Measurements from ENCODE around the gene DPYSL3. TPM values are rescaled to one million over a fixed set of nuclear protein-coding genes. Genes with fewer than 3 reads are reported as not detected.

DPYSL3 gene
- total RNA-seq, 4 donors from 2014 or later, result 175 to 475 (median 290) TPM

GRCh38 chr5:147517383-147517782, 7.5 kb upstream of the DPYSL3 start:
- H3K9me3 ChIP-seq, result no peaks in the 10 kb centered on the region
- ATAC-seq, result no peak
- no peaks in the 10 kb centered on the region for H3K27me3 ChIP-seq
- no peak for TF ChIP-seq POLR2A (IDR thresholded peaks at IDR 0.05)
- TF ChIP-seq, protein P1, sequence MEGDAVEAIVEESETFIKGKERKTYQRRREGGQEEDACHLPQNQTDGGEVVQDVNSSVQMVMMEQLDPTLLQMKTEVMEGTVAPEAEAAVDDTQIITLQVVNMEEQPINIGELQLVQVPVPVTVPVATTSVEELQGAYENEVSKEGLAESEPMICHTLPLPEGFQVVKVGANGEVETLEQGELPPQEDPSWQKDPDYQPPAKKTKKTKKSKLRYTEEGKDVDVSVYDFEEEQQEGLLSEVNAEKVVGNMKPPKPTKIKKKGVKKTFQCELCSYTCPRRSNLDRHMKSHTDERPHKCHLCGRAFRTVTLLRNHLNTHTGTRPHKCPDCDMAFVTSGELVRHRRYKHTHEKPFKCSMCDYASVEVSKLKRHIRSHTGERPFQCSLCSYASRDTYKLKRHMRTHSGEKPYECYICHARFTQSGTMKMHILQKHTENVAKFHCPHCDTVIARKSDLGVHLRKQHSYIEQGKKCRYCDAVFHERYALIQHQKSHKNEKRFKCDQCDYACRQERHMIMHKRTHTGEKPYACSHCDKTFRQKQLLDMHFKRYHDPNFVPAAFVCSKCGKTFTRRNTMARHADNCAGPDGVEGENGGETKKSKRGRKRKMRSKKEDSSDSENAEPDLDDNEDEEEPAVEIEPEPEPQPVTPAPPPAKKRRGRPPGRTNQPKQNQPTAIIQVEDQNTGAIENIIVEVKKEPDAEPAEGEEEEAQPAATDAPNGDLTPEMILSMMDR (IDR thresholded peaks at IDR 0.05), result no peak
- no peak for TF ChIP-seq POLR2AphosphoS5 (IDR thresholded peaks at IDR 0.05)
- TF ChIP-seq EP300 (IDR thresholded peaks at IDR 0.05), result no peak
- no peaks in the 10 kb centered on the region for H3K4me1 ChIP-seq
- no peak overlapping the region for H3K27ac ChIP-seq
- H3K4me3 ChIP-seq, result no peak overlapping the region
- H3K36me3 ChIP-seq, result no peaks in the 10 kb centered on the region
- 90 to 94% methylated on average over 1 of the region's 1 CpG for WGBS, 2 donors (ENCODE audit: low coverage in 1 of 2)

DNA sequence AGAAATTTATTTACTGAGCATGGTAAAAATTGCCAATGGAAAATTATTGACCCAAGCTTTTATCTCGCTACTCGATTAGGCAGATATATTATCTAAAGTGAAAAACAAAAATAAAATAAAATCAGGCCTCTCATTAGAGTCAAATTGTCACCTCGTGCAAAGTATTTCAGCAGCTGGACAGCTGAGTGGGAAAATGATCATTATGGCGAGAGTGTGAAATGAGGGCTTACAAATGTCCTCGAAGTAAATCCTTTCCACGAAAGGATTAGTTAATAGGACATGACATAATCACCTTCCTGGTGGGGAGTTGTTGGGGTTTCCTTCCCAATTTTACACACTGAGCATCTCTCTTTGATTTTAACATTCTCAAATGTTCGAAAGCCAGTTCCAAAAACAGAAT, 5.4 kb upstream of the DPYSL3 start:
- H3K4me1 ChIP-seq, result peaks cover 0 to 5% (median 0%) of the 10 kb centered on the region in 3 donors
- no peaks in the 10 kb centered on the region for H3K9me3 ChIP-seq
- no peak overlapping the region for H3K4me3 ChIP-seq
- no peak for TF ChIP-seq EP300 (IDR thresholded peaks at IDR 0.05)
- TF ChIP-seq POLR2AphosphoS5 (IDR thresholded peaks at IDR 0.05), result no peak
- TF ChIP-seq, protein P1 (IDR thresholded peaks at IDR 0.05), result no peak
- no peak for TF ChIP-seq POLR2A (IDR thresholded peaks at IDR 0.05)
- ATAC-seq, result no peak
- no peaks in the 10 kb centered on the region for H3K27me3 ChIP-seq
- H3K27ac ChIP-seq, result no peak overlapping the region
- no peaks in the 10 kb centered on the region for H3K36me3 ChIP-seq
- WGBS, 2 donors (ENCODE audit: low coverage in 1 of 2), result 77 to 82% methylated on average over 7 of the region's 7 CpGs

DNA sequence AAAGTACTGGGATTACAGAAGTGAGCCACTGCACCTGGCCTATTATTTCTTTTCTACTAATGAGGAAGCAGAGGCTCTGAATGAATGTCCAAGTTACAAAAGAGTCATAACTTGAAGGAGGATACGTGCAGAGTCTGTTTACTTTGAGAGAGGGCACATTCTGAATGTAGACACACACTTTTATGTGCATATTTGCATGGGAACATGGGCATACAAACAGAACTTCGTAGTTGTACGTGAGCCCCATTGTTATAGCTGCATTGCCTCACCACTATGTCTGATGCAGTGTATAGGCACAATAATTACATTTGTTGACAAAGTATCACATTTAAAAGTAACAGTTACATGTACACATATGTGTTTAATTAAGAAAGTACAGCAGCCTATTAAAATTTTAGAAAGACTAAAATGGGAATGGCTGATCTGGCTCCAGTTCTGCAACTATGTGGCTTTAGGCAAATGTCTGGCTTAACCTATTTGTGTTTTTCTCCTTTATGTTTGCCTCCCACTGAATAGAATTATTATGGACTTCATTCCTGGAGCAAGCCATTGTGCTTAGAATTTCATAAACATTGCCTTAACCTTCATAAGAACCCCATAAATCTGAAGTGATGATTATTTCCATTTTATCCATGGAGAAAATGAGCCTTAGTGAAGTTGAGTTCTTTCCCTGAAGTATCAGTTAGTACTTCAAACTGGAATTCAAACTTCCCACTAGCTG, 3.0 kb upstream of the DPYSL3 start:
- peaks cover 0 to 21% (median 0%) of the 10 kb centered on the region in 3 donors for H3K4me1 ChIP-seq
- WGBS, 2 donors (ENCODE audit: low coverage in 1 of 2), result 86 to 87% methylated on average over 3 of the region's 3 CpGs
- TF ChIP-seq, protein P1 (IDR thresholded peaks at IDR 0.05), result no peak
- TF ChIP-seq POLR2AphosphoS5 (IDR thresholded peaks at IDR 0.05) (no peak), EP300 (IDR thresholded peaks at IDR 0.05) (no peak), POLR2A (IDR thresholded peaks at IDR 0.05) (no peak)
- H3K9me3 ChIP-seq, result no peaks in the 10 kb centered on the region
- H3K27me3 ChIP-seq, result no peaks in the 10 kb centered on the region
- no peak overlapping the region for H3K27ac ChIP-seq
- H3K4me3 ChIP-seq, result no peak overlapping the region
- no peaks in the 10 kb centered on the region for H3K36me3 ChIP-seq
- no peak for ATAC-seq

GRCh38 chr5:147510885-147511284, 1.0 kb upstream of the DPYSL3 start:
- WGBS, 2 donors (ENCODE audit: low coverage in 1 of 2), result 80 to 92% methylated on average over 5 to 7 of the region's 7 CpGs
- H3K9me3 ChIP-seq, result no peaks in the 10 kb centered on the region
- no peaks in the 10 kb centered on the region for H3K27me3 ChIP-seq
- no peak overlapping the region for H3K4me3 ChIP-seq
- peaks cover 0 to 39% (median 0%) of the 10 kb centered on the region in 3 donors for H3K4me1 ChIP-seq
- H3K36me3 ChIP-seq, result no peaks in the 10 kb centered on the region
- TF ChIP-seq EP300 (IDR thresholded peaks at IDR 0.05), result no peak
- TF ChIP-seq, protein P1 (IDR thresholded peaks at IDR 0.05), result no peak
- ATAC-seq, result no peak
- H3K27ac ChIP-seq, result peak overlapping the region in 3 of 4 donors; percentile 94 to 99 (median 95)

- Histone ChIP-seq H3K4me1 (peaks cover 0 to 56% (median 2%) of the 10 kb centered on the region in 3 donors), H3K9me3 (no peaks in the 10 kb centered on the region), H3K36me3 (no peaks in the 10 kb centered on the region), H3K4me3 (peak overlapping the region; percentile 75 to 82), H3K27me3 (no peaks in the 10 kb centered on the region), H3K27ac (peak overlapping the region; percentile 72 to 99 (median 94))
- TF ChIP-seq POLR2AphosphoS5 (IDR thresholded peaks at IDR 0.05), result peak; percentile 24
- TF ChIP-seq, protein P1 (IDR thresholded peaks at IDR 0.05), result no peak
- no peak for TF ChIP-seq EP300 (IDR thresholded peaks at IDR 0.05)
- TF ChIP-seq POLR2A (IDR thresholded peaks at IDR 0.05), result no peak
- ATAC-seq, result peak; percentile 46
- WGBS, 2 donors (ENCODE audit: low coverage in 1 of 2), result 0% methylated on average over 4 to 12 of the region's 50 CpGs
Observed at GRCh38 chr5:147509041-147509709, 693 bp downstream of the DPYSL3 start.

All from gastroesophageal sphincter (tissue), 4 donors.